Activated CD8-positive, alpha-beta T cell treated with anti-CD3 and anti-CD28 coated beads for 36 hours (primary cell): ENCODE measurements around the gene LPAR1. TPM values are rescaled to one million over a fixed set of nuclear protein-coding genes. Genes with fewer than 3 reads are reported as not detected.

Experiments
- ATAC-seq: fragments of 200-7000 bp; cut with Tn5 transposase; one replicate; pipeline ENCODE4 v1.10.0; 2021; ENCODE audit warnings: mild to moderate bottlenecking, moderate library complexity
- CTCF ChIA-PET: fragments of 350-600 bp; sonication (Branson Sonifier 250); formaldehyde crosslinking; loops from one replicate; lab custom pipeline; 2021; ENCODE audit warnings: antibody characterized with exemption; lab: Charles Lee
- POLR2A ChIA-PET: fragments of 350-600 bp; sonication (Branson Sonifier 250); formaldehyde crosslinking; loops from one replicate; lab custom pipeline; 2021; ENCODE audit warnings: antibody characterized with exemption; lab: Charles Lee
- DNase-seq: peaks from one replicate; pipeline ENCODE4 v3.0.0-alpha.2; 2020
- H3K27ac Mint-ChIP-seq: one replicate; pipeline ENCODE4 v1.8.0; 2021; ENCODE audit warnings: mild to moderate bottlenecking, mixed read lengths
- H3K27me3 Mint-ChIP-seq: one replicate; pipeline ENCODE4 v1.8.0; 2021; ENCODE audit warnings: mixed read lengths
- H3K36me3 Mint-ChIP-seq: one replicate; pipeline ENCODE4 v1.8.0; 2021; ENCODE audit warnings: low read depth, mixed read lengths
- H3K4me1 Mint-ChIP-seq: one replicate; pipeline ENCODE4 v1.8.0; 2021; ENCODE audit warnings: low read depth, mixed read lengths
- H3K4me3 Mint-ChIP-seq: one replicate; pipeline ENCODE4 v1.8.0; 2021; ENCODE audit warnings: mild to moderate bottlenecking, moderate library complexity, mixed read lengths
- H3K9me3 Mint-ChIP-seq: one replicate; pipeline ENCODE4 v1.8.0; 2021; ENCODE audit warnings: mixed read lengths
- intact Hi-C: fragments of 100-400 bp; cut with micrococcal nuclease; formaldehyde crosslinking; loops from one replicate; pipeline ENCODE4 v1.10.0; 2022
- total RNA-seq, 2 experiments: library from RNA; stranded (reverse); gene quantifications; one replicate each; pipeline ENCODE4 v1.2.3, GENCODE V29; 2021
- TF ChIP-seq, protein P1 (sequence below): fragments of 200-600 bp; IDR thresholded peaks from one replicate; pipeline ENCODE4 v1.8.0; 2022; ENCODE audit warnings: antibody characterized with exemption, mild to moderate bottlenecking

The LPAR1 gene
- total RNA-seq, 2 experiments from 2014 or later, result not detected

DNA sequence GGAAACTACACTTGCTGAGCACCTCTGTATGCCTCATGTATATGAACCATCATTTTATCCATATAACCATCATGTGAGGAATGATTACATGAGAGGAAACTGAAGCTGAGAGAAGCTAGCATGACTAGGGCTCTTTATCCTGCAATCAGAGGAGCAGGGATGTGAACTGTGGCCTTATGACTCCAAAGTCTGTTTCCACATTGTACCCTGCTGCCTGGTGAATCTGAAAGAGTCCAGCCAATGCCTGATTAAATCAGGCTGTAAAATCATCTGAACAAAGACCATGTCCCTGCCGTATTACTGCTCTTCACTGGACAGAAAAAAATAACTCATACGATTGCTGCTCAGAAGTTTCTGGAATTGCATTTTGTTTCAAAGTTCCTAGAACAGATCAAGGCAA is 67.0 kb downstream of the LPAR1 start:
- no peak for DNase-seq
- intact Hi-C loops, result no loop called here
- Mint-ChIP-seq H3K36me3 (no peaks in the 10 kb centered on the region), H3K27ac (no peak overlapping the region), H3K4me3 (no peak overlapping the region), H3K27me3 (no peaks in the 10 kb centered on the region), H3K4me1 (no peaks in the 10 kb centered on the region), H3K9me3 (no peaks in the 10 kb centered on the region)
- no peak for ATAC-seq
- TF ChIP-seq, protein P1, sequence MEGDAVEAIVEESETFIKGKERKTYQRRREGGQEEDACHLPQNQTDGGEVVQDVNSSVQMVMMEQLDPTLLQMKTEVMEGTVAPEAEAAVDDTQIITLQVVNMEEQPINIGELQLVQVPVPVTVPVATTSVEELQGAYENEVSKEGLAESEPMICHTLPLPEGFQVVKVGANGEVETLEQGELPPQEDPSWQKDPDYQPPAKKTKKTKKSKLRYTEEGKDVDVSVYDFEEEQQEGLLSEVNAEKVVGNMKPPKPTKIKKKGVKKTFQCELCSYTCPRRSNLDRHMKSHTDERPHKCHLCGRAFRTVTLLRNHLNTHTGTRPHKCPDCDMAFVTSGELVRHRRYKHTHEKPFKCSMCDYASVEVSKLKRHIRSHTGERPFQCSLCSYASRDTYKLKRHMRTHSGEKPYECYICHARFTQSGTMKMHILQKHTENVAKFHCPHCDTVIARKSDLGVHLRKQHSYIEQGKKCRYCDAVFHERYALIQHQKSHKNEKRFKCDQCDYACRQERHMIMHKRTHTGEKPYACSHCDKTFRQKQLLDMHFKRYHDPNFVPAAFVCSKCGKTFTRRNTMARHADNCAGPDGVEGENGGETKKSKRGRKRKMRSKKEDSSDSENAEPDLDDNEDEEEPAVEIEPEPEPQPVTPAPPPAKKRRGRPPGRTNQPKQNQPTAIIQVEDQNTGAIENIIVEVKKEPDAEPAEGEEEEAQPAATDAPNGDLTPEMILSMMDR, result no peak
- ChIA-PET CTCF (no interaction called here), POLR2A (no interaction called here)

DNA sequence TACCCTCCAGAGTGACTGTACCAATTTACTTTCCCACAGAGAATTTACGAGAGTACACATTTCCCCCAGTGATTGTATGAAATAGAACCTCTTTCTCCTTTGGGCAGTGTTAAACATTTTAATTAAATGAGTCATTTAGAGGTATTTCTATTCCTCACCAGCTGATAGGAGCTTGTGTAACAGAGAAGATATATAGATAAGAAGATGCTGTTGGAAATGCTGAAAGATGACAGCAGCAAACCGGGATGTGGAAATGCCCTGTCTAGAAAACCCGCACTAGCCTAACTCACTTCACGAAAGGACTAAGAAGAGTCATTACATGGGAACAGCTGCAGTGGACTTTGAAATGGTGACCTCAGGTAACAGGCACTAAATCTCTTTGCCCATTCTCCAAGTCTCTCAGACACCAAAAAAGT is 68.3 kb downstream of the LPAR1 start:
- no peaks in the 10 kb centered on the region for H3K36me3 Mint-ChIP-seq
- H3K9me3 Mint-ChIP-seq, result no peaks in the 10 kb centered on the region
- H3K27ac Mint-ChIP-seq, result no peak overlapping the region
- intact Hi-C loops, result no loop called here
- CTCF ChIA-PET, result no interaction called here
- ATAC-seq (no peak), DNase-seq (no peak)
- TF ChIP-seq, protein P1, result no peak
- H3K4me1 Mint-ChIP-seq, result no peaks in the 10 kb centered on the region
- H3K4me3 Mint-ChIP-seq, result no peak overlapping the region
- POLR2A ChIA-PET, result no interaction called here
- no peaks in the 10 kb centered on the region for H3K27me3 Mint-ChIP-seq

DNA sequence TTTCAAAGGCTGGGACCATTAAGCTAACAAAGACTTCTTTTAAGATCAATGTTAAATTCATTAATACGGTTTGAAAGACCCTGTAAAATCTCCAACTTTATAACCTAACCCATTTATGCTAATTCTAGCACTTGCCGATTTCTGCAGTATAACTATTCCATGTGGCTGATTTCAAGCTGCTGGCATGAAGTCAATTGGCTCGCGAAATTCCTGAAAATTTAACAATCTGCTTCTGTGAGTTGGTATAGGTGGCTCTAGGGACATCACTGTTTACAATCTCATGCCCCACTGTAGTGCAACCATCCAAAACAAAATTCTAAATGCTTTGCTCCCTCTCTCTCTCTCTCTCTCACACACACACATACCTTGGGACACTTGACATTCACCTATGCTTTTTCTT is 70.2 kb downstream of the LPAR1 start:
- H3K36me3 Mint-ChIP-seq, result no peaks in the 10 kb centered on the region

DNA sequence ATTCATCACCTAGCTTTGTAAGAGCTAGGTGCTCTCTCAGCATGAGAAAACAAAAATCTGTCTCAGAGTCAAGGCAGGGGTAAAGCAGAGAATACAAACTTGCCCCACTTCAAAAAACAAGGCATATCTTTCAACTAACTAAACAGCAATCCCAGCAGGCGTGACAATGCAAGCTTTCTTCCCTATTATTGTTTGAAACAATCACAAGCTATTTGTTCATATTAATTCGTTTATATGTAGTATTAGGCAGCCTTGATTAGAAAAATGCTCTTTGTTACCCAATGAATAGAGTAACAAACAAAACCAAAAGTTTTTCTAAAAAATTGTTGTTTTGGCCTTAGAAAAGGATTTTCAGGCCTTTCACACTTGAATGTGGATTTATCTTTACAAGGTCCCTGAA is 71.1 kb downstream of the LPAR1 start:
- ChIA-PET CTCF (no interaction called here), POLR2A (no interaction called here)
- intact Hi-C loops, result no loop called here
- Mint-ChIP-seq H3K4me3 (no peak overlapping the region), H3K9me3 (no peaks in the 10 kb centered on the region), H3K27ac (no peak overlapping the region), H3K36me3 (no peaks in the 10 kb centered on the region), H3K27me3 (no peaks in the 10 kb centered on the region), H3K4me1 (no peaks in the 10 kb centered on the region)
- no peak for DNase-seq
- TF ChIP-seq, protein P1, result no peak
- no peak for ATAC-seq

More for the DNA sequence above, 70.2 kb downstream of the LPAR1 start:
- no peaks in the 10 kb centered on the region for H3K27me3 Mint-ChIP-seq
- H3K4me1 Mint-ChIP-seq, result no peaks in the 10 kb centered on the region
- no peak for DNase-seq
- TF ChIP-seq, protein P1, result no peak
- no peak for ATAC-seq
- H3K9me3 Mint-ChIP-seq, result no peaks in the 10 kb centered on the region
- no peak overlapping the region for H3K4me3 Mint-ChIP-seq
- CTCF ChIA-PET, result no interaction called here
- intact Hi-C loops, result no loop called here
- POLR2A ChIA-PET, result no interaction called here
- H3K27ac Mint-ChIP-seq, result no peak overlapping the region

DNA sequence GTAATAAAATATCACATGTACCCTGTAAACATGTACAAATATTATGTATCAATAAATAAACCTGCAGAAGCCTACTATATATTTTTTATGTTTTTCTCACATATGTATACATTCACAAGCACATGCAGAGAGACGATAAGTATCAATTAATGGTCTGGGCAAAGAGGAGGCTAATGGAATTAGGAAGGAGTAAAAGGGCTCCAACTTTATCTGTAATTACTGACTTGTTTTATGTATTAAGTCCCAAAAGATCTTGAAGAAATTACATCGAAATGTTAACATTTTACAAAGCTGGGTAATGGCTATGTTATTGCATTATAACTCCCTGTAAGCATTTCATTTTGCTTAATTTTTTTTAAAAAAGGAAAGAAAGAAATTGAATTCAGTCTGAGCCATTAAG is 78.0 kb downstream of the LPAR1 start:
- Mint-ChIP-seq H3K27ac (no peak overlapping the region), H3K27me3 (no peaks in the 10 kb centered on the region), H3K4me3 (no peak overlapping the region), H3K36me3 (no peaks in the 10 kb centered on the region), H3K4me1 (no peaks in the 10 kb centered on the region), H3K9me3 (peaks cover 17% of the 10 kb centered on the region)
- DNase-seq (no peak), ATAC-seq (no peak)
- POLR2A ChIA-PET, result interaction anchor here (0.6 kb wide), 1 partner anchor 357 kb away, joined by 4 read pairs; no protein-coding TSS in a partner anchor
- CTCF ChIA-PET, result no interaction called here
- TF ChIP-seq, protein P1, result no peak
- intact Hi-C loops, result no loop called here
